Gastrocnemius medialis (tissue), 4 donors: ENCODE measurements around the gene PAQR3. TPM values are rescaled to one million over a fixed set of nuclear protein-coding genes. Genes with fewer than 3 reads are reported as not detected.

Experiments used
- ATAC-seq, 2 donors: fragments of 150-250 bp; one replicate each; pipeline ENCODE4 v1.9.1; 2016
- DNase-seq, 2 donors: peaks; one replicate each; pipeline ENCODE4 v3.0.0-alpha.2; 2019
- H3K27ac ChIP-seq, 4 donors: fragments of 200-600 bp; sonication (generic); 1 replicate in 1 of 4; 2 replicates in 3 of 4; pipeline ENCODE4 v1.5.1; 2016 to 2018; ENCODE audit warnings: mild to moderate bottlenecking in 2 of 4, moderate library complexity in 1 of 4
- H3K27me3 ChIP-seq, 3 donors: fragments of 200-600 bp; sonication (generic) in 2 of 3; 1 replicate in 1 of 3; 2 replicates in 2 of 3; pipeline versions ENCODE4 v1.5.1 to v1.6.0; 2016 to 2019; ENCODE audit warnings: mild to moderate bottlenecking in 1 of 3, moderate library complexity in 1 of 3
- H3K36me3 ChIP-seq, 2 donors: fragments of 200-600 bp; sonication (generic) in 1 of 2; one replicate each; pipeline ENCODE4 v1.5.1; 2017 to 2018
- H3K4me1 ChIP-seq, 2 donors: fragments of 200-600 bp; sonication (generic) in 1 of 2; one replicate each; pipeline ENCODE4 v1.5.1; 2016 to 2017; ENCODE audit warnings: mild to moderate bottlenecking in 2 of 2
- H3K4me3 ChIP-seq, 4 donors: fragments of 200-600 bp; sonication (generic) in 3 of 4; 1 replicate in 1 of 4; 2 replicates in 3 of 4; pipeline ENCODE4 v1.5.1; 2016 to 2019; ENCODE audit warnings: mild to moderate bottlenecking in 2 of 4
- H3K9me3 ChIP-seq, 3 donors: fragments of 200-600 bp; sonication (generic) in 2 of 3; 1 replicate in 1 of 3; 2 replicates in 2 of 3; pipeline ENCODE4 v1.5.1; 2016 to 2019
- POLR2A ChIP-seq, 2 donors: fragments of 450-650 bp; IDR thresholded peaks; one replicate each; pipeline ENCODE4 v1.6.1; 2017; ENCODE audit warnings: antibody characterized with exemption in 2 of 2, mild to moderate bottlenecking in 2 of 2, moderate library complexity in 2 of 2
- in situ Hi-C, 4 donors: fragments of 200-750 bp; cut with MboI; loops; one replicate each; pipeline versions ENCODE4 v1.15.0 to v1.8.0; 2017; ENCODE audit warnings: low sequenced_read_pairs in 4 of 4
- intact Hi-C: fragments of 100-400 bp; cut with DNase I; formaldehyde crosslinking; loops from one replicate; pipeline ENCODE4 v1.15.1; 2023; ENCODE audit warnings: low total_unique reads
- total RNA-seq, 4 donors: library from RNA; depleted of rRNA; stranded (reverse); fragments of >200 nt; gene quantifications; one replicate each; pipeline versions ENCODE4 v1.1.0 to v1.2.3, GENCODE V29; 2016
- TF ChIP-seq, protein P1 (sequence below), 5 experiments: fragments of 450-650 bp in 3 of 5; fragments of 200-600 bp in 2 of 5; sonication (generic) in 2 of 5; IDR thresholded peaks in 4 of 5; conservative IDR thresholded peaks in 1 of 5; 1 replicate in 4 of 5; 2 replicates in 1 of 5; pipeline ENCODE4 v1.5.1; 2016 to 2019; ENCODE audit warnings: antibody characterized with exemption in 5 of 5, mild to moderate bottlenecking in 3 of 5, moderate library complexity in 3 of 5

Gene PAQR3
- total RNA-seq, 4 donors from 2014 or later = 4.2 to 12.4 (median 10.6) TPM

DNA sequence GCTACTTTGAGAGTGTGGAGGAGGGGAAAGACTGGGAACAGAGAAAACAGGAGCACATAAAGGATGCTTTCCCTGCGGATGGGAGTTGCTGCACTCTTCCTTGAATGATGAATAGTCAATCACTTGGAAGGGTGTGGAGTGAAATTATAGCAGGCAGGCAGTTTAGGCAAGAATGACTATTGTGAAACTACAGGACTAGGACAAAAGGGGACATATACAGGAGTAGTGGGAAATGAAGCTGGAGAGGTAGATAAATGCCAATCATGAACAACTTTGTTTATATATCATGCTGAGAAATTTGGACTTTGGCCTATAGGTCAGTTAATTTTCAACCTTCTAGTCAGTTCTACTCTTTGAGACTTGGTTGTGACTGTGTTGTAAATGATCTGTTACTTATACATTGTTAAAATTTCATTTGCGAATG lies 76.9 kb downstream of the PAQR3 start:
- Histone ChIP-seq H3K4me3 (no peak overlapping the region), H3K4me1 (peaks cover 2 to 4% of the 10 kb centered on the region in 2 donors), H3K9me3 (no peaks in the 10 kb centered on the region), H3K27me3 (no peaks in the 10 kb centered on the region), H3K36me3 (peaks cover 0 to 2% of the 10 kb centered on the region in 2 donors), H3K27ac (no peak overlapping the region)
- TF ChIP-seq, protein P1, sequence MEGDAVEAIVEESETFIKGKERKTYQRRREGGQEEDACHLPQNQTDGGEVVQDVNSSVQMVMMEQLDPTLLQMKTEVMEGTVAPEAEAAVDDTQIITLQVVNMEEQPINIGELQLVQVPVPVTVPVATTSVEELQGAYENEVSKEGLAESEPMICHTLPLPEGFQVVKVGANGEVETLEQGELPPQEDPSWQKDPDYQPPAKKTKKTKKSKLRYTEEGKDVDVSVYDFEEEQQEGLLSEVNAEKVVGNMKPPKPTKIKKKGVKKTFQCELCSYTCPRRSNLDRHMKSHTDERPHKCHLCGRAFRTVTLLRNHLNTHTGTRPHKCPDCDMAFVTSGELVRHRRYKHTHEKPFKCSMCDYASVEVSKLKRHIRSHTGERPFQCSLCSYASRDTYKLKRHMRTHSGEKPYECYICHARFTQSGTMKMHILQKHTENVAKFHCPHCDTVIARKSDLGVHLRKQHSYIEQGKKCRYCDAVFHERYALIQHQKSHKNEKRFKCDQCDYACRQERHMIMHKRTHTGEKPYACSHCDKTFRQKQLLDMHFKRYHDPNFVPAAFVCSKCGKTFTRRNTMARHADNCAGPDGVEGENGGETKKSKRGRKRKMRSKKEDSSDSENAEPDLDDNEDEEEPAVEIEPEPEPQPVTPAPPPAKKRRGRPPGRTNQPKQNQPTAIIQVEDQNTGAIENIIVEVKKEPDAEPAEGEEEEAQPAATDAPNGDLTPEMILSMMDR (IDR thresholded peaks at IDR 0.05 in 4 of 5, conservative IDR thresholded peaks at IDR 0.05 in 1 of 5) = no peak
- no peak for TF ChIP-seq POLR2A (IDR thresholded peaks at IDR 0.05)
- in situ Hi-C loops = loop anchor here in 3 of 4 donors (10.0 to 25.0 kb wide), 2 partner anchors 88 to 900 kb away; partner anchors contain the start of gene BMP2K (in 1 of the 3)
- ATAC-seq = no peak
- no peak for DNase-seq
- intact Hi-C loops = loop anchor here (5.0 to 10.0 kb wide), 3 partner anchors 85 to 905 kb away; partner anchors contain the start of gene BMP2K

Other genes with a start within 250 kb of the PAQR3 start
- gene BMP2K, start 163.1 kb downstream of the PAQR3 start, total RNA-seq = 10 to 100 TPM; 16.6 to 20.4 (median 17.2) TPM